GM20431 (cell line): ENCODE data around the gene CSN2.
"Not testable (repeated sequence)": the region's sequence is repeated elsewhere in the genome, so short reads cannot be mapped to it uniquely, and the experiment has no call there.

Experiments
- in situ Hi-C: fragments of 300-500 bp; cut with MseI, MboI; formaldehyde crosslinking; loops from one replicate; pipeline ENCODE4 v1.15.0; 2020; ENCODE audit warnings: low sequenced_read_pairs; ENCODE audit not compliant: unreplicated experiment

Gene CSN2

GRCh38 chr4:69965628-69966027 lies at the start of gene CSN2:
CSN2 (minus strand) TSS chr4:69965728; CDS start chr4:69960995, 4,733 bp downstream.
- in situ Hi-C loops: no loop called here

GRCh38 chr4:70008771-70009170 lies 43.2 kb upstream of the CSN2 start:
- in situ Hi-C loops: no loop called here

- in situ Hi-C loops: no loop called here
These were observed 37.0 kb upstream of the CSN2 start for GRCh38 chr4:70002507-70002906.

- in situ Hi-C loops: no loop called here
These were observed 35.2 kb upstream of the CSN2 start for GRCh38 chr4:70000711-70001110.

- in situ Hi-C loops: loop anchor here (25.0 kb wide), 1 partner anchor 1237 kb away; no protein-coding TSS in a partner anchor
These were observed 33.9 kb upstream of the CSN2 start for GRCh38 chr4:69999420-69999819.

- in situ Hi-C loops: loop anchor here (25.0 kb wide), 1 partner anchor 1233 kb away; no protein-coding TSS in a partner anchor
These were observed 30.0 kb upstream of the CSN2 start, which contains the start of gene STATH for GRCh38 chr4:69995526-69996016. STATH (plus strand) TSS chr4:69995966; CDS start chr4:69998438, 2,472 bp downstream.

- in situ Hi-C loops: loop anchor here (25.0 kb wide), 1 partner anchor 1232 kb away; no protein-coding TSS in a partner anchor
These were observed 29.3 kb upstream of the CSN2 start for GRCh38 chr4:69994782-69995181.

- in situ Hi-C loops: loop anchor here (25.0 kb wide), 1 partner anchor 1229 kb away; no protein-coding TSS in a partner anchor
These were observed 25.5 kb upstream of the CSN2 start for GRCh38 chr4:69991016-69991415.

- in situ Hi-C loops: loop anchor here (25.0 kb wide), 1 partner anchor 1224 kb away; no protein-coding TSS in a partner anchor
These were observed 21.1 kb upstream of the CSN2 start for GRCh38 chr4:69986663-69987062.

- in situ Hi-C loops: loop anchor here (25.0 kb wide), 1 partner anchor 1222 kb away; no protein-coding TSS in a partner anchor
These were observed 18.5 kb upstream of the CSN2 start for GRCh38 chr4:69984030-69984443.

GRCh38 chr4:69977582-69977981 lies 12.1 kb upstream of the CSN2 start:
- in situ Hi-C loops: loop anchor here (25.0 kb wide), 1 partner anchor 1215 kb away; no protein-coding TSS in a partner anchor

- in situ Hi-C loops: loop anchor here (25.0 kb wide), 1 partner anchor 1212 kb away; no protein-coding TSS in a partner anchor
These were observed 9.1 kb upstream of the CSN2 start for GRCh38 chr4:69974631-69975030.

GRCh38 chr4:69970071-69970470 lies 4.5 kb upstream of the CSN2 start:
- in situ Hi-C loops: no loop called here

GRCh38 chr4:69957209-69957608 lies 8.3 kb downstream of the CSN2 start:
- in situ Hi-C loops: no loop called here

- in situ Hi-C loops: no loop called here
These were observed 13.9 kb downstream of the CSN2 start for GRCh38 chr4:69951602-69952001.

GRCh38 chr4:69936566-69936965 lies 29.0 kb downstream of the CSN2 start:
- in situ Hi-C loops: no loop called here

- in situ Hi-C loops: no loop called here
These were observed 31.4 kb downstream of the CSN2 start for GRCh38 chr4:69934150-69934549.

GRCh38 chr4:69930768-69931167 lies 34.8 kb downstream of the CSN2 start, which contains the start of gene CSN1S1:
CSN1S1 (plus strand) TSS chr4:69931068; CDS start chr4:69932556, 1,488 bp downstream.
- in situ Hi-C loops: no loop called here

GRCh38 chr4:69923782-69924410 lies 41.6 kb downstream of the CSN2 start:
- in situ Hi-C loops: not testable (repeated sequence)

- in situ Hi-C loops: no loop called here
These were observed 44.7 kb downstream of the CSN2 start for GRCh38 chr4:69920874-69921273.
